RWPE2 (cell line): ENCODE data around the gene ATP5F1B.
A peak's percentile ranks its signal among the peaks of the same experiment; 100 is the strongest.

Experiments
- ATAC-seq: fragments of 200-7000 bp; cut with Tn5 transposase; 3 replicates; pipeline ENCODE4 v1.9.1; 2021; ENCODE audit warnings: low read depth
- DNase-seq: peaks from one replicate; pipeline ENCODE4 v3.0.0-alpha.2; 2020; ENCODE audit warnings: low spot score
- H3K27ac ChIP-seq: fragments of 450-650 bp; 2 replicates; pipeline ENCODE4 v1.5.1; 2017; ENCODE audit warnings: mild to moderate bottlenecking; ENCODE audit not compliant: poor library complexity, severe bottlenecking
- H3K27me3 ChIP-seq: fragments of 250-450 bp; sonication (Bioruptor Pico); 2 replicates; pipeline ENCODE4 v1.5.1; 2021; ENCODE audit warnings: mild to moderate bottlenecking, moderate library complexity; ENCODE audit not compliant: insufficient read depth, poor library complexity, severe bottlenecking
- H3K36me3 ChIP-seq: fragments of 250-450 bp; sonication (Bioruptor Pico); 2 replicates; pipeline ENCODE4 v1.5.1; 2020; ENCODE audit warnings: low read depth, mild to moderate bottlenecking, moderate library complexity
- H3K4me1 ChIP-seq: fragments of 250-450 bp; sonication (Bioruptor Pico); 2 replicates; pipeline ENCODE4 v1.5.1; 2021; ENCODE audit warnings: mild to moderate bottlenecking, moderate library complexity; ENCODE audit not compliant: insufficient read depth, poor library complexity, severe bottlenecking
- H3K4me3 ChIP-seq: fragments of 250-450 bp; sonication (Bioruptor Pico); 2 replicates; pipeline ENCODE4 v1.5.1; 2021; ENCODE audit warnings: mild to moderate bottlenecking, moderate library complexity; ENCODE audit not compliant: severe bottlenecking
- H3K9me3 ChIP-seq: fragments of 250-450 bp; sonication (Bioruptor Pico); 2 replicates; pipeline ENCODE4 v1.5.1; 2021; ENCODE audit warnings: mild to moderate bottlenecking, moderate library complexity; ENCODE audit not compliant: severe bottlenecking
- TF ChIP-seq, protein P1 (sequence below): fragments of 450-650 bp; IDR thresholded peaks from one replicate; pipeline ENCODE4 v1.5.1; 2017; ENCODE audit warnings: mild to moderate bottlenecking, moderate library complexity; ENCODE audit not compliant: poor library complexity, severe bottlenecking

ATP5F1B gene

DNA sequence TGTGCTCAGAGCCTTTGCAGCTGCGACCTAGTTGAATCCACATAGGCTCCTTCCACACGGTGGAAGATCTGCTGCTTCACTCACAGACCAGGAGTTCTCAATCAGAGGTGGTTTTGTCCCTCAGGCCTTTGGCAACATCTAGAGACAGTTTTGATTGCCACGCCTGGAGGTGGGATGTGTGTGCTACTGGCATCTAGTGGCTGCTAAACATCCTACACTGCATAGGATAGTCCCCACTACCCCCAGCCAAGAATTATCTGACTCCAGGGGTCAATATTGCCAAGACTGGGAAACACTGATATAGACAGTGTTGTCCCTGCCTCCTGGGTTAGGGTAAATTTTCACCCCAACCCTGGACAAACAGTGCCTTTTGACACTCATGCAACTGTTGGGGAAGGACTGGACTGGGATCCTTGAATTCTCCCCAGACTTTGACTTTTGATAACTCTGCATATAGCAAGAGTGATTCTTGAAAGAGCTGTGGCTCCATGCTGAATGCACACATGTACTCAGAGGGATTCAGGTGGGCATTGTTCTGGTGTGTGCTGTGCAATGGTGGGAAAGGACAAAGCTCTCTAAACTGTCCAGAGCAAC, 55.5 kb downstream of the ATP5F1B start:
- ATAC-seq (peak; percentile 62), DNase-seq (no peak)
- H3K36me3 ChIP-seq: peaks cover 70% of the 10 kb centered on the region
- H3K4me1 ChIP-seq: no peaks in the 10 kb centered on the region
- H3K4me3 ChIP-seq: no peak overlapping the region
- no peaks in the 10 kb centered on the region for H3K9me3 ChIP-seq
- peak overlapping the region; percentile 25 for H3K27ac ChIP-seq
- TF ChIP-seq, protein P1, sequence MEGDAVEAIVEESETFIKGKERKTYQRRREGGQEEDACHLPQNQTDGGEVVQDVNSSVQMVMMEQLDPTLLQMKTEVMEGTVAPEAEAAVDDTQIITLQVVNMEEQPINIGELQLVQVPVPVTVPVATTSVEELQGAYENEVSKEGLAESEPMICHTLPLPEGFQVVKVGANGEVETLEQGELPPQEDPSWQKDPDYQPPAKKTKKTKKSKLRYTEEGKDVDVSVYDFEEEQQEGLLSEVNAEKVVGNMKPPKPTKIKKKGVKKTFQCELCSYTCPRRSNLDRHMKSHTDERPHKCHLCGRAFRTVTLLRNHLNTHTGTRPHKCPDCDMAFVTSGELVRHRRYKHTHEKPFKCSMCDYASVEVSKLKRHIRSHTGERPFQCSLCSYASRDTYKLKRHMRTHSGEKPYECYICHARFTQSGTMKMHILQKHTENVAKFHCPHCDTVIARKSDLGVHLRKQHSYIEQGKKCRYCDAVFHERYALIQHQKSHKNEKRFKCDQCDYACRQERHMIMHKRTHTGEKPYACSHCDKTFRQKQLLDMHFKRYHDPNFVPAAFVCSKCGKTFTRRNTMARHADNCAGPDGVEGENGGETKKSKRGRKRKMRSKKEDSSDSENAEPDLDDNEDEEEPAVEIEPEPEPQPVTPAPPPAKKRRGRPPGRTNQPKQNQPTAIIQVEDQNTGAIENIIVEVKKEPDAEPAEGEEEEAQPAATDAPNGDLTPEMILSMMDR: peak; percentile 72
- no peaks in the 10 kb centered on the region for H3K27me3 ChIP-seq

DNA sequence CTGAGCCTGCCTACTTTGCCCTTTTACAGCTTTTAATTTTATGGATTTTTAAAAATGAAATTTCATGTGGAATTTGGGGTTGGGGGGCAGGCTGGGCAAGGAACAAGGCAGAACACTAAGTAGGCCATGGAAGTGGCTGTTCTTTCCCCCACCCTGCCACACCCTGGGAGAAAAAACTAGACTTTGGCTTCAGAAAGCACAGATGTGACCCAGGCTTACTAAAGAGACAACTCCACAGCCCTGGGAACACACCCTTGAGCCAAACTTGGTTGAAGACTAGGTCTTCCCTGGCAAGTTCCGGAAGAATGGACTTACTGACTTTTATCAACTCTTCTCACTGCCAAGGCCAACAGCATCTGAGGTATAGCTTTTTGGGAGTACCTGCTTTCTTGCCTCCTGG, 56.0 kb downstream of the ATP5F1B start:
- H3K4me1 ChIP-seq: no peaks in the 10 kb centered on the region
- H3K36me3 ChIP-seq: peaks cover 73% of the 10 kb centered on the region
- peak overlapping the region; percentile 25 for H3K27ac ChIP-seq
- ATAC-seq: no peak
- no peak for DNase-seq
- no peaks in the 10 kb centered on the region for H3K9me3 ChIP-seq
- TF ChIP-seq, protein P1: no peak
- H3K27me3 ChIP-seq: no peaks in the 10 kb centered on the region
- H3K4me3 ChIP-seq: no peak overlapping the region
